ENCODE data around the gene SLC9A4. TPM values are rescaled to one million over a fixed set of nuclear protein-coding genes. Genes with fewer than 3 reads are reported as not detected.

SLC9A4 gene
- total RNA-seq, 1 experiment from 2014 or later: 0.07 TPM

- no peak for TF ChIP-seq REST (IDR thresholded peaks at IDR 0.05; ENCODE audit: low read depth)
- no peak for TF ChIP-seq ZNF274 (IDR thresholded peaks at IDR 0.05; ENCODE audit: low read depth, low read length)
- no peak for TF ChIP-seq CBX3 (IDR thresholded peaks at IDR 0.05; ENCODE audit: low read depth)
- TF ChIP-seq MAX (IDR thresholded peaks at IDR 0.05): no peak
- no peak for TF ChIP-seq SIN3A (IDR thresholded peaks at IDR 0.05; ENCODE audit: low read depth)
- no peak for TF ChIP-seq ELF1 (IDR thresholded peaks at IDR 0.05; ENCODE audit: borderline replicate concordance, low read depth)
- TF ChIP-seq EZH2phosphoT487 (IDR thresholded peaks at IDR 0.05; ENCODE audit: borderline replicate concordance): no peak
- TF ChIP-seq POLR2AphosphoS5 (IDR thresholded peaks at IDR 0.05; ENCODE audit: low read depth, low read length): no peak
Measured at GRCh38 chr2:102538491-102538890, 65.5 kb downstream of the SLC9A4 start (continued).

GRCh38 chr2:102540882-102541281 lies 67.9 kb downstream of the SLC9A4 start:
- BruUV-seq (replicated peaks): no TSS peak
- Histone ChIP-seq H4K20me1 (ENCODE audit: insufficient read depth) (no peaks in the 10 kb centered on the region), H3K9ac (ENCODE audit: low read length) (no peak overlapping the region), H3K4me3 (replicated peaks in 1 of 2; ENCODE audit: low read depth in 1 of 2, low read length in 2 of 2) (no peak overlapping the region), H3K27me3 (ENCODE audit: insufficient read depth, low read length) (no peaks in the 10 kb centered on the region), H3K9me3 (ENCODE audit: control insufficient read depth in 1 of 2, insufficient read depth in 1 of 2, low read depth in 1 of 2, low read length in 2 of 2) (no peaks in the 10 kb centered on the region), H3K36me3 (ENCODE audit: control insufficient read depth in 1 of 2, insufficient read depth in 2 of 2, low read length in 2 of 2) (no peaks in the 10 kb centered on the region), H3K27ac (ENCODE audit: low read depth, low read length) (no peak overlapping the region), H3K4me2 (ENCODE audit: low read length) (no peak overlapping the region), H3K9me2 (ENCODE audit: insufficient read depth) (no peaks in the 10 kb centered on the region), H3K4me1 (ENCODE audit: control insufficient read depth in 1 of 2, insufficient read depth in 2 of 2, low read length in 2 of 2) (no peaks in the 10 kb centered on the region), H3K79me2 (ENCODE audit: insufficient read depth, low read length) (no peaks in the 10 kb centered on the region), H2AFZ (ENCODE audit: low read depth, low read length, poor library complexity, severe bottlenecking) (no peak overlapping the region)
- ChIA-PET RAD21 (ENCODE audit: low non-redundant PET in 1 of 2, low total read pairs in 2 of 2, uncharacterized antibody in 2 of 2, unreplicated experiment in 2 of 2) (no interaction called here), POLR2A (no interaction called here), CTCF (no interaction called here)
- no peak for DNase-seq (ENCODE audit: low read depth, low spot score)
- TF ChIP-seq CEBPB (IDR thresholded peaks at IDR 0.05; ENCODE audit: low read depth) (no peak), ZFX (IDR thresholded peaks at IDR 0.05) (no peak), FOSL1 (IDR thresholded peaks at IDR 0.05; ENCODE audit: low read depth) (no peak), EGR1 (IDR thresholded peaks at IDR 0.05; ENCODE audit: low read depth) (no peak), CTCF (IDR thresholded peaks at IDR 0.05 in 2 of 3, conservative IDR thresholded peaks at IDR 0.05 in 1 of 3; ENCODE audit: borderline replicate concordance in 1 of 3, insufficient read depth in 1 of 3, low read depth in 2 of 3, low read length in 2 of 3) (no peak), RAD21 (IDR thresholded peaks at IDR 0.05; ENCODE audit: low read depth) (no peak), SIN3A (IDR thresholded peaks at IDR 0.05; ENCODE audit: low read depth) (no peak), EZH2phosphoT487 (IDR thresholded peaks at IDR 0.05; ENCODE audit: borderline replicate concordance) (no peak), TCF7L2 (IDR thresholded peaks at IDR 0.05; ENCODE audit: borderline replicate concordance, extremely low read depth, insufficient read depth, insufficient read length) (no peak), EZH2 (IDR thresholded peaks at IDR 0.05) (no peak), MAX (IDR thresholded peaks at IDR 0.05) (no peak), SRF (IDR thresholded peaks at IDR 0.05; ENCODE audit: low read depth) (no peak), ZBTB33 (IDR thresholded peaks at IDR 0.05; ENCODE audit: extremely low read depth, insufficient replicate concordance, low read length) (no peak), JUND (IDR thresholded peaks at IDR 0.05) (no peak)
- ATAC-seq: no peak
- intact Hi-C loops (cut with micrococcal nuclease): no loop called here
